ENCODE measurements around the gene SLC41A1.

GRCh38 chr1:205817364-205817763 is 4.4 kb upstream of the SLC41A1 start:
- no peak for TF ChIP-seq CTCF (conservative IDR thresholded peaks at IDR 0.05; ENCODE audit: low read depth, low read length)
- no peak for TF ChIP-seq EZH2 (IDR thresholded peaks at IDR 0.05; ENCODE audit: borderline replicate concordance, low read depth, low read length, poor library complexity, severe bottlenecking)

All from A673 (cell line).